IMR-90 (cell line): Measurements from ENCODE around the gene CDHR4. TPM values are rescaled to one million over a fixed set of nuclear protein-coding genes. Genes with fewer than 3 reads are reported as not detected.

Source experiments
- ATAC-seq: fragments of 200-7000 bp; cut with Tn5 transposase; 2 replicates; pipeline ENCODE4 v1.9.1; 2020; ENCODE audit warnings: low read depth, mild to moderate bottlenecking, moderate library complexity
- BruUV-seq: library from RNA; stranded (reverse); fragments of 400-500 nt; replicated peaks from 2 replicates; lab custom pipeline; 2021; lab: Mats Ljungman, UMichigan
- CTCF ChIA-PET: fragments of 300-600 bp; formaldehyde crosslinking; extraction: SDS; loops from one replicate; lab custom pipeline; 2021; ENCODE audit warnings: antibody characterized with exemption; lab: Yijun Ruan, JAX
- POLR2A ChIA-PET: fragments of 300-600 bp; sonication (Branson Sonifier 250); formaldehyde crosslinking; loops from one replicate; lab custom pipeline; 2022; ENCODE audit warnings: antibody characterized with exemption; ENCODE audit not compliant: unreplicated experiment; lab: Charles Lee
- DNase-seq: peaks from one replicate; pipeline ENCODE4 v3.0.0; 2013
- H2AFZ ChIP-seq: replicated peaks from 2 replicates; pipeline ENCODE3; 2013; ENCODE audit warnings: low read length, mild to moderate bottlenecking; ENCODE audit not compliant: poor library complexity
- H2AK5ac ChIP-seq: 2 replicates; pipeline ENCODE4 v1.6.1; 2013; ENCODE audit warnings: low read depth, low read length, inconsistent platforms
- H2AK9ac ChIP-seq: replicated peaks from 2 replicates; pipeline ENCODE3; 2013; ENCODE audit warnings: mild to moderate bottlenecking, low read depth, low read length, moderate library complexity; ENCODE audit not compliant: poor library complexity
- H2BK120ac ChIP-seq: 2 replicates; pipeline ENCODE4 v1.6.1; 2013; ENCODE audit warnings: low read depth, low read length, inconsistent platforms
- H2BK15ac ChIP-seq: 3 replicates; pipeline ENCODE4 v1.6.1; 2013; ENCODE audit warnings: low read depth, low read length, inconsistent platforms
- H2BK20ac ChIP-seq: 2 replicates; pipeline ENCODE4 v1.6.1; 2013; ENCODE audit warnings: low read depth, mild to moderate bottlenecking, inconsistent platforms, low read length, moderate library complexity
- H2BK5ac ChIP-seq: 2 replicates; pipeline ENCODE4 v1.6.1; 2013; ENCODE audit warnings: mild to moderate bottlenecking, low read depth, low read length, inconsistent platforms; ENCODE audit not compliant: poor library complexity, severe bottlenecking
- H3K14ac ChIP-seq: replicated peaks from 2 replicates; pipeline ENCODE4 v1.6.1; 2013; ENCODE audit warnings: low read depth, low read length, inconsistent platforms
- H3K18ac ChIP-seq: 2 replicates; pipeline ENCODE4 v1.6.1; 2013; ENCODE audit warnings: low read depth, low read length, control low read depth
- H3K23ac ChIP-seq: 2 replicates; pipeline ENCODE4 v1.6.1; 2013; ENCODE audit warnings: low read depth, low read length, inconsistent platforms
- H3K27ac ChIP-seq: 2 replicates; pipeline ENCODE4 v1.5.1; 2013; ENCODE audit warnings: mild to moderate bottlenecking, control low read depth, low read length; ENCODE audit not compliant: insufficient read depth
- H3K27me3 ChIP-seq: 2 replicates; pipeline ENCODE4 v1.6.1; 2013; ENCODE audit warnings: low read length; ENCODE audit not compliant: control insufficient read depth, insufficient read depth
- H3K36me3 ChIP-seq: 2 replicates; pipeline ENCODE4 v1.6.1; 2013; ENCODE audit warnings: low read length, mixed read lengths; ENCODE audit not compliant: control insufficient read depth, insufficient read depth
- H3K4ac ChIP-seq: 2 replicates; pipeline ENCODE4 v1.6.1; 2013; ENCODE audit warnings: low read depth, low read length, inconsistent platforms
- H3K4me1 ChIP-seq: 2 replicates; pipeline ENCODE4 v1.6.1; 2013; ENCODE audit warnings: low read length, mixed read lengths; ENCODE audit not compliant: control insufficient read depth, insufficient read depth
- H3K4me2 ChIP-seq: 2 replicates; pipeline ENCODE4 v1.6.1; 2013; ENCODE audit warnings: low read depth, mild to moderate bottlenecking, control low read depth, low read length, moderate library complexity
- H3K4me3 ChIP-seq: 2 replicates; pipeline ENCODE4 v1.5.1; 2013; ENCODE audit warnings: low read depth, mild to moderate bottlenecking, control low read depth, low read length, moderate library complexity; ENCODE audit not compliant: insufficient read depth
- H3K56ac ChIP-seq: 2 replicates; pipeline ENCODE4 v1.6.1; 2013; ENCODE audit warnings: low read length, inconsistent platforms; ENCODE audit not compliant: insufficient read depth; ENCODE audit errors: extremely low read depth
- H3K79me1 ChIP-seq, 2 experiments: 2 replicates each; pipeline ENCODE4 v1.6.1; 2013; ENCODE audit warnings: low read length in 2 of 2, inconsistent platforms in 1 of 2, low read depth in 1 of 2
- H3K9ac ChIP-seq: 2 replicates; pipeline ENCODE4 v1.6.1; 2013; ENCODE audit warnings: low read depth, low read length, control low read depth
- H3K9me1 ChIP-seq: 2 replicates; pipeline ENCODE4 v1.6.1; 2013; ENCODE audit warnings: low read length, inconsistent platforms; ENCODE audit not compliant: insufficient read depth
- H3K9me3 ChIP-seq: 2 replicates; pipeline ENCODE4 v1.6.1; 2013; ENCODE audit warnings: low read length; ENCODE audit not compliant: control insufficient read depth, insufficient read depth
- H4K20me1 ChIP-seq: 2 replicates; pipeline ENCODE4 v1.6.1; 2013; ENCODE audit warnings: low read length, inconsistent platforms; ENCODE audit not compliant: insufficient read depth
- H4K5ac ChIP-seq: 2 replicates; pipeline ENCODE4 v1.6.1; 2013; ENCODE audit warnings: mild to moderate bottlenecking, low read depth, low read length, control low read depth
- H4K8ac ChIP-seq, 2 experiments: 2 replicates each; pipeline ENCODE4 v1.6.1; 2013; ENCODE audit warnings: low read depth in 2 of 2, low read length in 2 of 2, control low read depth in 1 of 2, inconsistent platforms in 1 of 2
- H4K91ac ChIP-seq: 2 replicates; pipeline ENCODE4 v1.6.1; 2013; ENCODE audit warnings: low read depth, low read length, inconsistent platforms; ENCODE audit not compliant: insufficient read depth
- NFE2L2 ChIP-seq: fragments of 150-350 bp; IDR thresholded peaks from 2 replicates; pipeline ENCODE4 v1.6.1; 2016; ENCODE audit warnings: low read depth, mild to moderate bottlenecking, low read length
- POLR2A ChIP-seq: IDR thresholded peaks from 2 replicates; pipeline ENCODE4 v1.6.1; 2012; ENCODE audit warnings: mild to moderate bottlenecking, low read depth, low read length
- RFX5 ChIP-seq: IDR thresholded peaks from 2 replicates; pipeline ENCODE4 v1.8.0; 2012; ENCODE audit warnings: low read depth, mild to moderate bottlenecking, low read length, moderate library complexity
- SMC3 ChIP-seq: fragments of 150-350 bp; IDR thresholded peaks from 2 replicates; pipeline ENCODE4 v1.6.1; 2016; ENCODE audit warnings: low read depth, mild to moderate bottlenecking, antibody characterized with exemption, low read length, moderate library complexity
- WGBS, 2 experiments: methylation state at CpG; one replicate each; pipeline versions ENCODE4 v1.1.5 to v1.1.7; 2013; ENCODE audit warnings: missing lambda C conversion rate in 2 of 2; ENCODE audit not compliant: insufficient read length in 1 of 2; ENCODE audit errors: extremely low coverage in 2 of 2; 5-methylcytosine and 5-hydroxymethylcytosine counted together
- dilution Hi-C: fragments of 300-500 bp; cut with HindIII; formaldehyde crosslinking; loops from one replicate; pipeline ENCODE4 v1.14.3; 2018; ENCODE audit warnings: low sequenced_read_pairs; ENCODE audit not compliant: unreplicated experiment
- in situ Hi-C: fragments of 300-500 bp; cut with MboI; formaldehyde crosslinking; loops from 3 replicates; pipeline ENCODE4 v1.14.3; 2019; ENCODE audit warnings: low sequenced_read_pairs, inconsistent platforms, mixed read lengths
- intact Hi-C: fragments of 100-400 bp; cut with micrococcal nuclease; formaldehyde crosslinking; loops from 2 replicates; pipeline ENCODE4 v1.10.0; 2022
- microRNA-seq, 2 experiments: library from miRNA; stranded (forward) in 1 of 2; unstranded in 1 of 2; fragments of 10-50 nt in 1 of 2; fragments of <30 nt in 1 of 2; gene quantifications in 1 of 2; microRNA quantifications in 1 of 2; one replicate each; pipeline versions ENCODE3 to v1.1.0; 2013 to 2020; ENCODE audit not compliant: insufficient read depth in 1 of 2, insufficient read length in 1 of 2, unreplicated experiment in 1 of 2
- polyA plus RNA-seq, 3 experiments: library from polyadenylated mRNA; depleted of rRNA; stranded (reverse); fragments of >200 nt; gene quantifications; 2 replicates each; pipeline ENCODE4 v1.2.3, GENCODE V29; 2012; ENCODE audit warnings: low replicate concordance in 1 of 3
- small RNA-seq, 5 experiments: library from RNA; depleted of rRNA; stranded (forward); fragments of <200 nt; gene quantifications; one replicate each; pipeline ENCODE3, GENCODE V24; 2012
- total RNA-seq: library from RNA; depleted of rRNA; stranded (reverse); fragments of >200 nt; gene quantifications from 2 replicates; pipeline ENCODE4 v1.2.3, GENCODE V29; 2012; rRNA removed
- TF ChIP-seq, protein P1 (sequence below): fragments of 150-350 bp; IDR thresholded peaks from 2 replicates; pipeline ENCODE4 v1.6.1; 2016; ENCODE audit warnings: low read depth, mild to moderate bottlenecking, low read length, moderate library complexity, borderline replicate concordance
- TF ChIP-seq, protein P2 (sequence below): conservative IDR thresholded peaks from 2 replicates; pipeline ENCODE4 v1.5.1; 2012; ENCODE audit warnings: mild to moderate bottlenecking, low read depth, low read length, improper control_type of control experiment

CDHR4 gene
- total and polyA plus RNA-seq, 2 of the 4 experiments (the other 2 are of a cell fraction), result not detected

DNA sequence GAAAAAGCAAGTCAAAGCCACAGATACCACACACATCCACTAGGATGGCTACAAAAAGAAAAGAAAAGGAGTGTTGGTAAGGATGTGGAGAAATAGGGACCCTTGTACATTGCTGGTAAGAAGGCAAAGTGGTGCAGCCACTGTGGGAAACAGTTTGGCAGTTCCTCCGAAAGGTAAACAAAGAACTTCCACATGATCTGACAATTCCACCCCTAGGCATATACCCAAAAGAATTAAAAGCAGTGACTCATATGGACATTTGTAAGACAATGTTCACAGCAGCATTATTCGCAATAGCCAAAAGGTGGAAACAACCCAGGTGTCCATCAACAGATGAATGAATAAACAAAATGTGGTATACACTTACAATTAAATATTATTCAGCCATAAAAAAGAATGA lies 53.7 kb downstream of the CDHR4 start:
- H2BK120ac ChIP-seq, result no peak overlapping the region
- no peak overlapping the region for H3K56ac ChIP-seq
- H2AK9ac ChIP-seq, result no peak overlapping the region
- peaks cover 42 to 66% of the 10 kb centered on the region in 2 experiments for H3K79me1 ChIP-seq
- intact Hi-C loops (no loop called here), in situ Hi-C loops (no loop called here), dilution Hi-C loops (no loop called here)
- ATAC-seq (no peak), DNase-seq (peak; percentile 72)
- no peak overlapping the region for H2BK15ac ChIP-seq
- no peak overlapping the region for H4K91ac ChIP-seq
- H2BK20ac ChIP-seq, result no peak overlapping the region
- no peak overlapping the region for H4K8ac ChIP-seq
- no peak overlapping the region for H3K27ac ChIP-seq
- H3K4me3 ChIP-seq, result no peak overlapping the region
- POLR2A ChIA-PET, result no interaction called here
- no peak overlapping the region for H4K5ac ChIP-seq
- no peak overlapping the region for H3K23ac ChIP-seq
- H3K4me1 ChIP-seq, result peaks cover 7% of the 10 kb centered on the region; the same call in 1 of the 2 replicates
- H3K14ac ChIP-seq, result no peak overlapping the region
- H2AK5ac ChIP-seq, result no peak overlapping the region
- CTCF ChIA-PET, result no interaction called here
- H3K9me1 ChIP-seq, result peaks cover 12% of the 10 kb centered on the region
- H3K9ac ChIP-seq, result no peak overlapping the region
- H3K27me3 ChIP-seq, result no peaks in the 10 kb centered on the region
- no peak overlapping the region for H2BK5ac ChIP-seq
- no peaks in the 10 kb centered on the region for H3K9me3 ChIP-seq
- TF ChIP-seq POLR2A (no peak), NFE2L2 (no peak), SMC3 (no peak), RFX5 (no peak)
- TF ChIP-seq, protein P1, sequence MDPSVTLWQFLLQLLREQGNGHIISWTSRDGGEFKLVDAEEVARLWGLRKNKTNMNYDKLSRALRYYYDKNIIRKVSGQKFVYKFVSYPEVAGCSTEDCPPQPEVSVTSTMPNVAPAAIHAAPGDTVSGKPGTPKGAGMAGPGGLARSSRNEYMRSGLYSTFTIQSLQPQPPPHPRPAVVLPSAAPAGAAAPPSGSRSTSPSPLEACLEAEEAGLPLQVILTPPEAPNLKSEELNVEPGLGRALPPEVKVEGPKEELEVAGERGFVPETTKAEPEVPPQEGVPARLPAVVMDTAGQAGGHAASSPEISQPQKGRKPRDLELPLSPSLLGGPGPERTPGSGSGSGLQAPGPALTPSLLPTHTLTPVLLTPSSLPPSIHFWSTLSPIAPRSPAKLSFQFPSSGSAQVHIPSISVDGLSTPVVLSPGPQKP, result no peak
- TF ChIP-seq, protein P2, sequence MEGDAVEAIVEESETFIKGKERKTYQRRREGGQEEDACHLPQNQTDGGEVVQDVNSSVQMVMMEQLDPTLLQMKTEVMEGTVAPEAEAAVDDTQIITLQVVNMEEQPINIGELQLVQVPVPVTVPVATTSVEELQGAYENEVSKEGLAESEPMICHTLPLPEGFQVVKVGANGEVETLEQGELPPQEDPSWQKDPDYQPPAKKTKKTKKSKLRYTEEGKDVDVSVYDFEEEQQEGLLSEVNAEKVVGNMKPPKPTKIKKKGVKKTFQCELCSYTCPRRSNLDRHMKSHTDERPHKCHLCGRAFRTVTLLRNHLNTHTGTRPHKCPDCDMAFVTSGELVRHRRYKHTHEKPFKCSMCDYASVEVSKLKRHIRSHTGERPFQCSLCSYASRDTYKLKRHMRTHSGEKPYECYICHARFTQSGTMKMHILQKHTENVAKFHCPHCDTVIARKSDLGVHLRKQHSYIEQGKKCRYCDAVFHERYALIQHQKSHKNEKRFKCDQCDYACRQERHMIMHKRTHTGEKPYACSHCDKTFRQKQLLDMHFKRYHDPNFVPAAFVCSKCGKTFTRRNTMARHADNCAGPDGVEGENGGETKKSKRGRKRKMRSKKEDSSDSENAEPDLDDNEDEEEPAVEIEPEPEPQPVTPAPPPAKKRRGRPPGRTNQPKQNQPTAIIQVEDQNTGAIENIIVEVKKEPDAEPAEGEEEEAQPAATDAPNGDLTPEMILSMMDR, result no peak
- H3K4me2 ChIP-seq, result no peak overlapping the region
- BruUV-seq, result no TSS peak
- H2AFZ ChIP-seq, result no peak overlapping the region
- no CpG with 5 or more reads among the region's 2 CpGs for WGBS, 2 experiments
- H3K4ac ChIP-seq, result no peak overlapping the region
- peaks cover 14% of the 10 kb centered on the region for H3K36me3 ChIP-seq
- no peak overlapping the region for H3K18ac ChIP-seq
- H4K20me1 ChIP-seq, result peaks cover 31% of the 10 kb centered on the region

Small RNAs within 50 kb of the gene (microRNA-seq; reads per million reads assigned to microRNA genes)
- gene COX6CP14 (ENCODE audit: insufficient read depth, insufficient read length) (not detected), gene MIR5193 (ENCODE audit: unreplicated experiment) (1.1 reads per million)

Small RNAs within 50 kb of the gene (small RNA-seq; reads per million reads assigned to genes)
- gene COX6CP14, result 0 reads per million in 5 experiments

Other genes with a start within 250 kb of the CDHR4 start
- under 0.01 TPM in 2 replicates for gene BSN, start 245.4 kb downstream of the CDHR4 start, total RNA-seq
- 0.03 and 0.04 TPM in 2 replicates for gene BSN, start 245.4 kb downstream of the CDHR4 start, polyA plus RNA-seq (2012; rRNA removed)
- gene APEH, start 125.5 kb downstream of the CDHR4 start, total RNA-seq, result 116 and 142 TPM in 2 replicates
- 84.3 and 89.2 TPM in 2 replicates for gene APEH, start 125.5 kb downstream of the CDHR4 start, polyA plus RNA-seq (2012; rRNA removed)
- 1.1 and 1.3 TPM in 2 replicates for gene MST1, start 110.4 kb downstream of the CDHR4 start, total RNA-seq
- 13.0 and 16.6 TPM in 2 replicates for gene MST1, start 110.4 kb downstream of the CDHR4 start, polyA plus RNA-seq (2012; rRNA removed)
- 10.8 and 13.4 TPM in 2 replicates for gene RNF123, start 110.3 kb downstream of the CDHR4 start, total RNA-seq
- gene RNF123, start 110.3 kb downstream of the CDHR4 start, polyA plus RNA-seq (2012; rRNA removed), result 37.7 and 45.6 TPM in 2 replicates
- not detected in 2 replicates for gene AMIGO3, start 80.2 kb downstream of the CDHR4 start, total RNA-seq
- gene AMIGO3, start 80.2 kb downstream of the CDHR4 start, polyA plus RNA-seq (2012; rRNA removed), result 1.5 and 2.7 TPM in 2 replicates
- 35.8 and 37.3 TPM in 2 replicates for gene GMPPB, start 75.9 kb downstream of the CDHR4 start, total RNA-seq
- 27.9 and 29.5 TPM in 2 replicates for gene GMPPB, start 75.9 kb downstream of the CDHR4 start, polyA plus RNA-seq (2012; rRNA removed)
- 28.6 and 28.7 TPM in 2 replicates for gene IP6K1, start 13.3 kb downstream of the CDHR4 start, total RNA-seq
- gene IP6K1, start 13.3 kb downstream of the CDHR4 start, polyA plus RNA-seq (2012; rRNA removed), result 28.3 and 31.2 TPM in 2 replicates
- gene INKA1, start 3.4 kb upstream of the CDHR4 start, total RNA-seq, result 2.3 and 2.8 TPM in 2 replicates
- gene INKA1, start 3.4 kb upstream of the CDHR4 start, polyA plus RNA-seq (2012; rRNA removed), result 4.5 and 5.4 TPM in 2 replicates
- 15.3 and 18.6 TPM in 2 replicates for gene UBA7, start 14.1 kb upstream of the CDHR4 start, total RNA-seq
- gene UBA7, start 14.1 kb upstream of the CDHR4 start, polyA plus RNA-seq (2012; rRNA removed), result 57.0 and 57.8 TPM in 2 replicates
- gene TRAIP, start 56.7 kb upstream of the CDHR4 start, total RNA-seq, result 5.3 and 6.3 TPM in 2 replicates
- gene TRAIP, start 56.7 kb upstream of the CDHR4 start, polyA plus RNA-seq (2012; rRNA removed), result 9.2 and 10.0 TPM in 2 replicates
- not detected in 2 replicates for gene CAMKV, start 70.0 kb upstream of the CDHR4 start, total RNA-seq
- gene CAMKV, start 70.0 kb upstream of the CDHR4 start, polyA plus RNA-seq (2012; rRNA removed), result not detected in 2 replicates
- under 0.01 TPM in 1 of 2 replicates, not detected in the other for gene MST1R, start 104.0 kb upstream of the CDHR4 start, total RNA-seq
- 0.10 and 0.14 TPM in 2 replicates for gene MST1R, start 104.0 kb upstream of the CDHR4 start, polyA plus RNA-seq (2012; rRNA removed)
- 6.9 and 8.2 TPM in 2 replicates for gene MON1A, start 129.9 kb upstream of the CDHR4 start, total RNA-seq
- 13.5 and 18.1 TPM in 2 replicates for gene MON1A, start 129.9 kb upstream of the CDHR4 start, polyA plus RNA-seq (2012; rRNA removed)
- 38.5 and 40.8 TPM in 2 replicates for gene RBM6, start 140.3 kb upstream of the CDHR4 start, total RNA-seq
- 51.1 and 64.6 TPM in 2 replicates for gene RBM6, start 140.3 kb upstream of the CDHR4 start, polyA plus RNA-seq (2012; rRNA removed)